ENCODE results near the gene ANO5.

DNA sequence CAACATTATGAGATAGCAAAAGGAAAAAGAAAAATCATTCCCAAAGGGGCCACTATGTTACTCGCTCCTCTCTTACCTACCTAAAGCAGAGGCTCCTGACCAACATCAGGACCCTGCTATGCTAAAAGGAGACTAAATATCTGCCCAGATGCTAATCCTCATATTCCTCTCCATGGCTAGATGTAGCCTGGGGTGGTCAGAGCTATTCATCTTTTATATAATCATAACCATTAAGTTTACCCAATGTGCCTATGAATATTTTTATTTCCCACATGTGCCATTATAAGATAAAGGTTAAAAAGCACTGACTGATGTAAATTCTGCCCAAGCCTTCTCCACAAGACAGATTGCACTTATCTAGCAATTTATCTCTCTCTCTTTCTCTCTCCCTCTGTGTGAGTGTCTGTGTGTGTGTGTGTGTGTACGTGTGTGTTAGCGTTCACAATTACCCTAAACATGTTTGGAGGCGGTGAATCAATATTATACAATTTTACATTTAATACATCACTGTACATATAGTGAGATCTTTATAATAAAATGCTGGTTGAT, 41.2 kb upstream of the ANO5 start:
- TF ChIP-seq, protein P1, sequence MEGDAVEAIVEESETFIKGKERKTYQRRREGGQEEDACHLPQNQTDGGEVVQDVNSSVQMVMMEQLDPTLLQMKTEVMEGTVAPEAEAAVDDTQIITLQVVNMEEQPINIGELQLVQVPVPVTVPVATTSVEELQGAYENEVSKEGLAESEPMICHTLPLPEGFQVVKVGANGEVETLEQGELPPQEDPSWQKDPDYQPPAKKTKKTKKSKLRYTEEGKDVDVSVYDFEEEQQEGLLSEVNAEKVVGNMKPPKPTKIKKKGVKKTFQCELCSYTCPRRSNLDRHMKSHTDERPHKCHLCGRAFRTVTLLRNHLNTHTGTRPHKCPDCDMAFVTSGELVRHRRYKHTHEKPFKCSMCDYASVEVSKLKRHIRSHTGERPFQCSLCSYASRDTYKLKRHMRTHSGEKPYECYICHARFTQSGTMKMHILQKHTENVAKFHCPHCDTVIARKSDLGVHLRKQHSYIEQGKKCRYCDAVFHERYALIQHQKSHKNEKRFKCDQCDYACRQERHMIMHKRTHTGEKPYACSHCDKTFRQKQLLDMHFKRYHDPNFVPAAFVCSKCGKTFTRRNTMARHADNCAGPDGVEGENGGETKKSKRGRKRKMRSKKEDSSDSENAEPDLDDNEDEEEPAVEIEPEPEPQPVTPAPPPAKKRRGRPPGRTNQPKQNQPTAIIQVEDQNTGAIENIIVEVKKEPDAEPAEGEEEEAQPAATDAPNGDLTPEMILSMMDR (conservative IDR thresholded peaks at IDR 0.05; ENCODE audit: low read depth, low read length): no peak
- TF ChIP-seq CEBPB (IDR thresholded peaks at IDR 0.05; ENCODE audit: low read depth, low read length) (no peak), NFE2L2 (IDR thresholded peaks at IDR 0.05; ENCODE audit: low read depth, low read length) (no peak), POLR2A (IDR thresholded peaks at IDR 0.05; ENCODE audit: low read depth, low read length) (no peak), SMC3 (IDR thresholded peaks at IDR 0.05; ENCODE audit: low read depth, low read length) (no peak), RAD21 (IDR thresholded peaks at IDR 0.05; ENCODE audit: low read length) (no peak)
- TF ChIP-seq, protein P2, sequence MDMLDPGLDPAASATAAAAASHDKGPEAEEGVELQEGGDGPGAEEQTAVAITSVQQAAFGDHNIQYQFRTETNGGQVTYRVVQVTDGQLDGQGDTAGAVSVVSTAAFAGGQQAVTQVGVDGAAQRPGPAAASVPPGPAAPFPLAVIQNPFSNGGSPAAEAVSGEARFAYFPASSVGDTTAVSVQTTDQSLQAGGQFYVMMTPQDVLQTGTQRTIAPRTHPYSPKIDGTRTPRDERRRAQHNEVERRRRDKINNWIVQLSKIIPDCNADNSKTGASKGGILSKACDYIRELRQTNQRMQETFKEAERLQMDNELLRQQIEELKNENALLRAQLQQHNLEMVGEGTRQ (IDR thresholded peaks at IDR 0.05; ENCODE audit: low read depth, low read length): no peak

All from IMR-90 (cell line).